Transverse colon (tissue), 4 donors: Measurements from ENCODE around the gene KIAA1958. TPM values are rescaled to one million over a fixed set of nuclear protein-coding genes. Genes with fewer than 3 reads are reported as not detected.

ENCODE experiments used
- DNase-seq: peaks from one replicate; pipeline ENCODE4 v3.0.0-alpha.2; 2019
- H3K27ac ChIP-seq, 4 donors: fragments of 200-600 bp; sonication (generic); 2 replicates each; pipeline ENCODE4 v1.5.1; 2016 to 2018; ENCODE audit warnings: inconsistent platforms in 4 of 4
- H3K27me3 ChIP-seq: fragments of 200-600 bp; sonication (generic); 2 replicates; pipeline ENCODE4 v1.5.1; 2017; ENCODE audit warnings: inconsistent platforms
- H3K36me3 ChIP-seq, 4 donors: fragments of 200-600 bp; sonication (generic); 2 replicates each; pipeline ENCODE4 v1.5.1; 2017 to 2019; ENCODE audit warnings: inconsistent platforms in 4 of 4
- H3K4me1 ChIP-seq, 4 donors: fragments of 200-600 bp; sonication (generic); 2 replicates each; pipeline ENCODE4 v1.5.1; 2017 to 2020; ENCODE audit warnings: inconsistent platforms in 4 of 4
- H3K4me3 ChIP-seq, 4 donors: fragments of 200-600 bp; sonication (generic); 1 replicate in 1 of 4; 2 replicates in 3 of 4; pipeline versions ENCODE4 v1.5.1 to v1.6.1; 2017 to 2019; ENCODE audit warnings: inconsistent platforms in 4 of 4
- H3K9me3 ChIP-seq, 2 donors: fragments of 200-600 bp; sonication (generic); 2 replicates each; pipeline ENCODE4 v1.5.1; 2017 to 2019; ENCODE audit warnings: inconsistent platforms in 2 of 2
- EP300 ChIP-seq: sonication (generic); formaldehyde crosslinking; IDR thresholded peaks from one replicate; pipeline ENCODE4 v1.6.1; 2017; ENCODE audit warnings: antibody characterized with exemption, low read depth
- POLR2A ChIP-seq: fragments of 450-650 bp; IDR thresholded peaks from one replicate; pipeline ENCODE4 v1.6.1; 2016; ENCODE audit warnings: antibody characterized with exemption, mild to moderate bottlenecking, moderate library complexity
- POLR2AphosphoS5 ChIP-seq, 3 donors: sonication (generic); formaldehyde crosslinking; IDR thresholded peaks; one replicate each; pipeline ENCODE4 v1.6.1; 2016; ENCODE audit warnings: antibody characterized with exemption in 3 of 3
- WGBS, 2 donors: methylation state at CpG; one replicate each; pipeline ENCODE4 v1.1.5; 2018; ENCODE audit warnings: low coverage in 1 of 2; 5-methylcytosine and 5-hydroxymethylcytosine counted together
- in situ Hi-C, 4 donors: fragments of 200-750 bp; cut with MboI; loops; one replicate each; pipeline versions ENCODE4 v1.15.0 to v1.15.1; 2017; ENCODE audit warnings: low sequenced_read_pairs in 3 of 4, low pct_ligation_motif_present in 1 of 4, low pct_unique_long_range_greater_than_20kb in 1 of 4
- intact Hi-C: fragments of 100-400 bp; cut with DNase I; formaldehyde crosslinking; loops from one replicate; pipeline ENCODE4 v1.15.1; 2023; ENCODE audit warnings: low total_unique reads
- total RNA-seq, 4 donors: library from RNA; depleted of rRNA; stranded (reverse); fragments of >200 nt; gene quantifications; one replicate each; pipeline ENCODE4 v1.1.0, GENCODE V29; 2016
- TF ChIP-seq, protein P1 (sequence below), 5 experiments: fragments of 200-600 bp in 3 of 5; fragments of 450-650 bp in 2 of 5; sonication (generic) in 3 of 5; IDR thresholded peaks; 1 replicate in 2 of 5; 2 replicates in 3 of 5; pipeline ENCODE4 v1.5.1; 2016 to 2017; ENCODE audit warnings: antibody characterized with exemption in 5 of 5, inconsistent platforms in 3 of 5, mild to moderate bottlenecking in 2 of 5, moderate library complexity in 1 of 5

KIAA1958 gene
- total RNA-seq, 4 donors from 2014 or later = 5.0 to 12.4 (median 9.4) TPM

DNA sequence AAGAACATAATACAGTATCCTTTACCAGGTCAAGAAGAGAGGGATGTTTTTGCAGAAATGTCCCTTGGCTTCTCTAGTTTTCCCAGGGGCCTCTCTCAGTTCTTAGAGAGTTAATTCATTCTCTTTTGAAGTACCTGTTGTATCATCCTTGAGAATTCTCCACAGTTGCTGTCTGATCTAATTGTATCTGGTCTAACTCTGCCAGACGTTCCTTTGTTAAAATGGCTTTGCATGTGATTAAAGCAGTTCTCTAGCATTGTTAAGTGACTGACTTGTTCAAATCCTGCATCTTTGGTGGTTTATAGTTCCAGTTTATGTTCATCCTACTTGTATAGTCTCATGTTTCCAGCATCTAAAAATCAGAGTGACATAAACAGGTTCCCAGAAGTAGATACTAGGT is 65.0 kb downstream of the KIAA1958 start:
- no peak overlapping the region for H3K27ac ChIP-seq
- H3K9me3 ChIP-seq = no peaks in the 10 kb centered on the region
- in situ Hi-C loops (no loop called here), intact Hi-C loops (no loop called here)
- TF ChIP-seq POLR2AphosphoS5 (IDR thresholded peaks at IDR 0.05) = no peak
- TF ChIP-seq, protein P1, sequence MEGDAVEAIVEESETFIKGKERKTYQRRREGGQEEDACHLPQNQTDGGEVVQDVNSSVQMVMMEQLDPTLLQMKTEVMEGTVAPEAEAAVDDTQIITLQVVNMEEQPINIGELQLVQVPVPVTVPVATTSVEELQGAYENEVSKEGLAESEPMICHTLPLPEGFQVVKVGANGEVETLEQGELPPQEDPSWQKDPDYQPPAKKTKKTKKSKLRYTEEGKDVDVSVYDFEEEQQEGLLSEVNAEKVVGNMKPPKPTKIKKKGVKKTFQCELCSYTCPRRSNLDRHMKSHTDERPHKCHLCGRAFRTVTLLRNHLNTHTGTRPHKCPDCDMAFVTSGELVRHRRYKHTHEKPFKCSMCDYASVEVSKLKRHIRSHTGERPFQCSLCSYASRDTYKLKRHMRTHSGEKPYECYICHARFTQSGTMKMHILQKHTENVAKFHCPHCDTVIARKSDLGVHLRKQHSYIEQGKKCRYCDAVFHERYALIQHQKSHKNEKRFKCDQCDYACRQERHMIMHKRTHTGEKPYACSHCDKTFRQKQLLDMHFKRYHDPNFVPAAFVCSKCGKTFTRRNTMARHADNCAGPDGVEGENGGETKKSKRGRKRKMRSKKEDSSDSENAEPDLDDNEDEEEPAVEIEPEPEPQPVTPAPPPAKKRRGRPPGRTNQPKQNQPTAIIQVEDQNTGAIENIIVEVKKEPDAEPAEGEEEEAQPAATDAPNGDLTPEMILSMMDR (IDR thresholded peaks at IDR 0.05) = no peak
- no peak for TF ChIP-seq POLR2A
- no peak for TF ChIP-seq EP300
- no peak overlapping the region for H3K4me3 ChIP-seq
- H3K36me3 ChIP-seq = no peaks in the 10 kb centered on the region
- no peaks in the 10 kb centered on the region for H3K27me3 ChIP-seq
- no peak for DNase-seq
- 71 to 88% methylated on average over 1 of the region's 1 CpG for WGBS, 2 donors
- peaks cover 0 to 5% (median 2%) of the 10 kb centered on the region in 4 donors for H3K4me1 ChIP-seq

- Histone ChIP-seq H3K4me3 (no peak overlapping the region), H3K27ac (no peak overlapping the region), H3K4me1 (peaks cover 0 to 10% (median 6%) of the 10 kb centered on the region in 4 donors), H3K36me3 (no peaks in the 10 kb centered on the region), H3K27me3 (no peaks in the 10 kb centered on the region), H3K9me3 (no peaks in the 10 kb centered on the region)
- in situ Hi-C loops = no loop called here
- 79 to 84% methylated on average over 5 to 9 of the region's 9 CpGs for WGBS, 2 donors
- TF ChIP-seq EP300 (no peak), POLR2AphosphoS5 (IDR thresholded peaks at IDR 0.05) (no peak), POLR2A (no peak)
- TF ChIP-seq, protein P1 (IDR thresholded peaks at IDR 0.05) = no peak
- DNase-seq = no peak
- intact Hi-C loops = no loop called here
Observed at GRCh38 chr9:112552229-112553056, 65.8 kb downstream of the KIAA1958 start.

DNA sequence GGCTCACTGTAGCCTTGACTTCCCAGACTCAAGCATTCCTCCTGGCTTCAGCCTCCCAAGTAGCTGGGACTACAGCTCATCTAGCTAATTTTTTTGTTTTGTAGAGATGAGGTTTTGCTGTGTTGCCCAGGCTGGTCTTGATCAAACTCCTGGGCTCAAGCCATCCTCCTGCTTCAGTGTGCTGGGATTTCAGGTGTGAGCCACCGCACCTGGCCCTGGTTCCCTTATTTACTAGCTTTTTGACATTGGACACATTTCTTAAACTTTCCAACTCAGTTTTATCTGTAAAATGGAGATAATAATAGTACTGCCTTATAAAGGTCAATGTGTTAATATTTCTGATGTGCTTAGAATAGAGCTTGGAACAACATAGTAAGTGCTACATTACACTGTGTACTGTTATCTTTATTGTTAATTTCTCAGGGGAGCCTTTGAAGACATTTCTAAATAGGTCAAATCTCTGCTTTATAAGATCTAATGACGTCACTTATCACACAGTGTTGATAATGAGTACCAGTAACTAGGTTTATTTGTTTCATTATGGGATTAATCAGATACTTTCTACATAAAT is 66.7 kb downstream of the KIAA1958 start:
- no peak for DNase-seq
- in situ Hi-C loops = no loop called here
- Histone ChIP-seq H3K4me3 (no peak overlapping the region), H3K27ac (no peak overlapping the region), H3K9me3 (no peaks in the 10 kb centered on the region), H3K27me3 (no peaks in the 10 kb centered on the region), H3K36me3 (no peaks in the 10 kb centered on the region), H3K4me1 (peaks cover 0 to 10% (median 6%) of the 10 kb centered on the region in 4 donors)
- intact Hi-C loops = no loop called here
- WGBS, 2 donors = 64 to 84% methylated on average over 1 to 2 of the region's 2 CpGs
- TF ChIP-seq POLR2AphosphoS5 (IDR thresholded peaks at IDR 0.05) = no peak
- TF ChIP-seq EP300 = no peak
- TF ChIP-seq, protein P1 (IDR thresholded peaks at IDR 0.05) = no peak
- no peak for TF ChIP-seq POLR2A

DNA sequence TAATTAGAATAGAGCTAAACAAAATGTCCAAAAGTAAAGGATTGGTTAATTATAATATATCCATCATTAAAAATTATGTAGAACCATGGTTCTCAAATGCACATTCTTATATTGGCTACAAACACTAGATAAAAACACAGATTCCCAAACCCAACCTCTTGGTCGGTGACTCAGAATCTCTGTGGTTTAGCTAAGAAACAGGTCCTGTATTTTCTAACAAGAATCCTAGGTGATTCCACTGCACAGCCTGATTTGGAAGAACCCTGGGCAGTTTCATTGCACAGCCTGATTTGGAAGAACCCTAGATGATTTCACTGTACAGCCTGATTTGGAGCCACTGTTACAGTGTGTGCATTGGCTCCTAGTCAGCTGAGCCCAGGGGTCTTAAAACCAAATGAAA is 67.9 kb downstream of the KIAA1958 start:
- intact Hi-C loops (no loop called here), in situ Hi-C loops (no loop called here)
- Histone ChIP-seq H3K27ac (no peak overlapping the region), H3K4me1 (peaks cover 0 to 10% (median 6%) of the 10 kb centered on the region in 4 donors), H3K27me3 (no peaks in the 10 kb centered on the region), H3K4me3 (no peak overlapping the region), H3K9me3 (no peaks in the 10 kb centered on the region), H3K36me3 (no peaks in the 10 kb centered on the region)
- 86 to 95% methylated on average over 1 of the region's 1 CpG for WGBS, 2 donors
- TF ChIP-seq, protein P1 (IDR thresholded peaks at IDR 0.05) = no peak
- TF ChIP-seq EP300 (no peak), POLR2AphosphoS5 (IDR thresholded peaks at IDR 0.05) (no peak), POLR2A (no peak)
- no peak for DNase-seq
